Astrocyte (in vitro differentiated cells and primary cell): ENCODE data around the gene ACYP1. TPM values are rescaled to one million over a fixed set of nuclear protein-coding genes. Genes with fewer than 3 reads are reported as not detected.

Experiments used
- DNase-seq: peaks from one replicate; pipeline ENCODE4 v3.0.0-alpha.2; 2010; ENCODE audit warnings: low read depth
- FAIRE-seq: peaks from 2 replicates; lab custom pipeline; 2011; peaks lifted over from hg19 to GRCh38; lab: Jason Lieb, UNC
- H2AFZ ChIP-seq: 2 replicates; pipeline ENCODE4 v1.6.0; 2012; ENCODE audit warnings: low read depth, low read length, inconsistent platforms
- H3K27ac ChIP-seq: 2 replicates; pipeline ENCODE4 v1.5.1; 2011; ENCODE audit warnings: low read depth, low read length, inconsistent platforms
- H3K27me3 ChIP-seq: 2 replicates; pipeline ENCODE4 v1.6.0; 2011; ENCODE audit warnings: low read length, inconsistent platforms; ENCODE audit not compliant: insufficient read depth
- H3K36me3 ChIP-seq: 2 replicates; pipeline ENCODE4 v1.5.1; 2011; ENCODE audit warnings: low read length, inconsistent platforms; ENCODE audit not compliant: insufficient read depth
- H3K4me1 ChIP-seq: 2 replicates; pipeline ENCODE4 v1.5.1; 2011; ENCODE audit warnings: low read length, inconsistent platforms; ENCODE audit not compliant: insufficient read depth
- H3K4me2 ChIP-seq: 2 replicates; pipeline ENCODE4 v1.6.0; 2012; ENCODE audit warnings: low read length, inconsistent platforms
- H3K4me3 ChIP-seq: 2 replicates; pipeline ENCODE4 v1.5.1; 2011; ENCODE audit warnings: low read depth, mild to moderate bottlenecking, low read length, inconsistent platforms; ENCODE audit not compliant: insufficient read depth
- H3K79me2 ChIP-seq: 2 replicates; pipeline ENCODE4 v1.6.0; 2012; ENCODE audit warnings: mild to moderate bottlenecking, low read length, inconsistent platforms; ENCODE audit not compliant: insufficient read depth
- H3K9ac ChIP-seq: 2 replicates; pipeline ENCODE4 v1.6.0; 2012; ENCODE audit warnings: mild to moderate bottlenecking, low read length, inconsistent platforms
- H3K9me3 ChIP-seq: 2 replicates; pipeline ENCODE4 v1.5.1; 2012; ENCODE audit warnings: low read depth, mild to moderate bottlenecking, low read length, inconsistent platforms; ENCODE audit not compliant: insufficient read depth
- H4K20me1 ChIP-seq: 2 replicates; pipeline ENCODE4 v1.6.0; 2012; ENCODE audit warnings: low read length, inconsistent platforms; ENCODE audit not compliant: insufficient read depth
- H3K27ac Mint-ChIP-seq: one replicate; pipeline ENCODE4 v1.8.0; 2021; ENCODE audit warnings: mild to moderate bottlenecking, mixed read lengths; ENCODE audit not compliant: unreplicated experiment
- H3K27me3 Mint-ChIP-seq: one replicate; pipeline ENCODE4 v1.8.0; 2021; ENCODE audit warnings: low read depth, mixed read lengths; ENCODE audit not compliant: unreplicated experiment
- H3K36me3 Mint-ChIP-seq: one replicate; pipeline ENCODE4 v1.8.0; 2021; ENCODE audit warnings: low read depth, mixed read lengths; ENCODE audit not compliant: unreplicated experiment
- H3K4me1 Mint-ChIP-seq: one replicate; pipeline ENCODE4 v1.8.0; 2021; ENCODE audit warnings: low read depth, mixed read lengths; ENCODE audit not compliant: unreplicated experiment
- H3K4me3 Mint-ChIP-seq: one replicate; pipeline ENCODE4 v1.8.0; 2021; ENCODE audit warnings: mild to moderate bottlenecking, moderate library complexity, mixed read lengths; ENCODE audit not compliant: unreplicated experiment
- H3K9me3 Mint-ChIP-seq: one replicate; pipeline ENCODE4 v1.8.0; 2021; ENCODE audit warnings: mild to moderate bottlenecking, mixed read lengths; ENCODE audit not compliant: unreplicated experiment
- EZH2 ChIP-seq: IDR thresholded peaks from 2 replicates; pipeline ENCODE4 v1.6.1; 2012; ENCODE audit warnings: mild to moderate bottlenecking, low read length, inconsistent platforms; ENCODE audit not compliant: insufficient read depth
- total RNA-seq: library from RNA; stranded (reverse); gene quantifications from 2 replicates; pipeline ENCODE4 v1.2.1, GENCODE V29; 2021
- TF ChIP-seq, protein P1 (sequence below): IDR thresholded peaks from 2 replicates; pipeline ENCODE4 v1.5.1; 2011; ENCODE audit warnings: low read depth, mild to moderate bottlenecking, inconsistent platforms, low read length, moderate library complexity; ENCODE audit not compliant: insufficient read depth

The ACYP1 gene
- total RNA-seq, 1 donor from 2014 or later, result 8.9 TPM

DNA sequence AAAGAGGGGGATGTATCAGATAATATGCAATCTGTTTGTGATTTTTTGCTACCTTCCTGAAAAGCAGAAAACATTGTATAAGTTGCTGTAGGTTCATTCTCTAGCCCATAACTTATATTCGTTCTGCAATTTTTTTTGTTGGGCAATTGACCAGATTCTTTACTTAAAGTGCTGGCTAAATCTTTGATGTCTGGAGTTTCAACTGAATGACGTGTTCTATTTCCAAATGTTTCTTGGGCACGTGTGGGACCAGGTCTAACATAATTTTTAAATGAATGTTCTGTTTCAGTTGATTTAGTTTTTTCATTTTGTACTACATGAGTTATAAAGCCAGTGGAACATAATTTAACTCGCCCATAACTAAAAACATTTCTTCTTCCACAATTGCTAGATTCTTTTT, 16.3 kb downstream of the ACYP1 start:
- Histone ChIP-seq H3K27ac (no peak overlapping the region), H3K9ac (no peak overlapping the region), H3K27me3 (no peaks in the 10 kb centered on the region), H3K4me3 (no peak overlapping the region), H3K4me1 (peaks cover 12% of the 10 kb centered on the region), H4K20me1 (no peaks in the 10 kb centered on the region), H3K79me2 (peaks cover 15% of the 10 kb centered on the region), H2AFZ (no peak overlapping the region), H3K4me2 (no peak overlapping the region), H3K9me3 (no peaks in the 10 kb centered on the region), H3K36me3 (no peaks in the 10 kb centered on the region)
- no peak for DNase-seq
- Mint-ChIP-seq H3K9me3 (peaks cover 2% of the 10 kb centered on the region), H3K27me3 (no peaks in the 10 kb centered on the region), H3K36me3 (peaks cover 2% of the 10 kb centered on the region), H3K4me3 (no peak overlapping the region), H3K27ac (no peak overlapping the region), H3K4me1 (peaks cover 14% of the 10 kb centered on the region)
- TF ChIP-seq EZH2, result no peak
- TF ChIP-seq, protein P1, sequence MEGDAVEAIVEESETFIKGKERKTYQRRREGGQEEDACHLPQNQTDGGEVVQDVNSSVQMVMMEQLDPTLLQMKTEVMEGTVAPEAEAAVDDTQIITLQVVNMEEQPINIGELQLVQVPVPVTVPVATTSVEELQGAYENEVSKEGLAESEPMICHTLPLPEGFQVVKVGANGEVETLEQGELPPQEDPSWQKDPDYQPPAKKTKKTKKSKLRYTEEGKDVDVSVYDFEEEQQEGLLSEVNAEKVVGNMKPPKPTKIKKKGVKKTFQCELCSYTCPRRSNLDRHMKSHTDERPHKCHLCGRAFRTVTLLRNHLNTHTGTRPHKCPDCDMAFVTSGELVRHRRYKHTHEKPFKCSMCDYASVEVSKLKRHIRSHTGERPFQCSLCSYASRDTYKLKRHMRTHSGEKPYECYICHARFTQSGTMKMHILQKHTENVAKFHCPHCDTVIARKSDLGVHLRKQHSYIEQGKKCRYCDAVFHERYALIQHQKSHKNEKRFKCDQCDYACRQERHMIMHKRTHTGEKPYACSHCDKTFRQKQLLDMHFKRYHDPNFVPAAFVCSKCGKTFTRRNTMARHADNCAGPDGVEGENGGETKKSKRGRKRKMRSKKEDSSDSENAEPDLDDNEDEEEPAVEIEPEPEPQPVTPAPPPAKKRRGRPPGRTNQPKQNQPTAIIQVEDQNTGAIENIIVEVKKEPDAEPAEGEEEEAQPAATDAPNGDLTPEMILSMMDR, result no peak
- no peak for FAIRE-seq

DNA sequence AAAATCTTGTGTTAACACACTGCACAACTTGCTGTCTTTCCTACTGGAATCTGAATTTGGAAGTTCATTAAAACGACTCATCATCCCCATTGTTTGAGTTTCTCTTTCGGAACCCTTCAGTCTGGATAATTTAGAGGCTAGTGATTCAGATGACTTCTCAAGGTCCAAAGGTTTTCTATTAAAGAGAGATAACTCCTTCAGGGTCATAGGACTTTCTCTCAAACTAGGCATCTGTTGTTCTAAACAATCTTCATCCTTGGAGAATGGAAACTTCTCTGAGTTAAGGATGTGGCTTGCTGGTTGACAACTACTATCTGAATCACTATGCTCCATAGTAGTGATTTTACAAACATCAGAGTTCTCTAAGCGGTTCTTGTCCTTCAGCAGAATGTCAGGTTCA, 16.9 kb downstream of the ACYP1 start:
- DNase-seq (no peak), FAIRE-seq (no peak)
- Histone ChIP-seq H3K4me2 (no peak overlapping the region), H3K9me3 (no peaks in the 10 kb centered on the region), H3K79me2 (peaks cover 15% of the 10 kb centered on the region), H3K9ac (no peak overlapping the region), H3K4me1 (peaks cover 15% of the 10 kb centered on the region), H4K20me1 (no peaks in the 10 kb centered on the region), H3K36me3 (no peaks in the 10 kb centered on the region), H3K4me3 (no peak overlapping the region), H3K27me3 (no peaks in the 10 kb centered on the region), H2AFZ (no peak overlapping the region), H3K27ac (no peak overlapping the region)
- peaks cover 18% of the 10 kb centered on the region for H3K4me1 Mint-ChIP-seq
- peaks cover 2% of the 10 kb centered on the region for H3K36me3 Mint-ChIP-seq
- no peak overlapping the region for H3K4me3 Mint-ChIP-seq
- H3K27me3 Mint-ChIP-seq, result no peaks in the 10 kb centered on the region
- TF ChIP-seq EZH2, result no peak
- H3K9me3 Mint-ChIP-seq, result peaks cover 2% of the 10 kb centered on the region
- no peak overlapping the region for H3K27ac Mint-ChIP-seq

DNA sequence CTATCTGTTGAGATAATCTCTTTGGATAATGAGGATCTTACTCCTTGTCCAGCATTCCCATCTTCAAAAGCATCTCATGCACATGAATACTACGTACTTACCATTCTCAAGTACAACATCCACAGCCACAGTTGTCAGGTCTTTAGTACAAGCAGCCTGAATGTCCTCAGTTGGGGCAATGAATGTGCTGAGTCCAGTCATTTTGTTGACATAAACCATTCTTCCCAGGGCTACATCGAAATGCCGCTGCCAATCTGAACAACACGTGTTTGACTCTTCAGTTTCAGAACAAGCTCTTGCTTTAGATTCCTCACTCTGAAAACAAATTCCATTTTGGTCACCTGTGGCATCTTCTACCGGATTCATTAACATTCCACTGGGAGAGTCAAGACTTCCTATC, 17.5 kb downstream of the ACYP1 start:
- Histone ChIP-seq H3K36me3 (no peaks in the 10 kb centered on the region), H3K4me2 (no peak overlapping the region), H3K79me2 (peaks cover 15% of the 10 kb centered on the region), H3K4me3 (no peak overlapping the region), H3K27ac (no peak overlapping the region), H3K9ac (no peak overlapping the region), H4K20me1 (no peaks in the 10 kb centered on the region), H2AFZ (no peak overlapping the region), H3K9me3 (no peaks in the 10 kb centered on the region), H3K27me3 (no peaks in the 10 kb centered on the region), H3K4me1 (peaks cover 20% of the 10 kb centered on the region)
- Mint-ChIP-seq H3K27me3 (no peaks in the 10 kb centered on the region), H3K4me1 (peaks cover 25% of the 10 kb centered on the region), H3K27ac (no peak overlapping the region), H3K4me3 (no peak overlapping the region), H3K9me3 (peaks cover 2% of the 10 kb centered on the region), H3K36me3 (peaks cover under 1% of the 10 kb centered on the region)
- TF ChIP-seq, protein P1, result no peak
- TF ChIP-seq EZH2, result no peak
- DNase-seq, result no peak
- no peak for FAIRE-seq
